Sigmoid colon (tissue), 7 donors: Measurements from ENCODE around the gene IREB2. TPM values are rescaled to one million over a fixed set of nuclear protein-coding genes. Genes with fewer than 3 reads are reported as not detected.

Experiments
- DNase-seq: peaks from one replicate; pipeline ENCODE4 v3.0.0-alpha.2; 2019
- H3K27ac ChIP-seq, 4 donors: fragments of 200-600 bp; sonication (generic); one replicate each; pipeline ENCODE4 v1.5.1; 2016 to 2019; ENCODE audit warnings: mild to moderate bottlenecking in 1 of 4
- H3K27me3 ChIP-seq, 3 donors: fragments of 200-600 bp; sonication (generic); one replicate each; pipeline ENCODE4 v1.5.1; 2019; ENCODE audit warnings: mild to moderate bottlenecking in 1 of 3
- H3K36me3 ChIP-seq, 4 donors: fragments of 200-600 bp; sonication (generic); one replicate each; pipeline ENCODE4 v1.5.1; 2016 to 2019
- H3K4me1 ChIP-seq, 4 donors: fragments of 200-600 bp; sonication (generic); one replicate each; pipeline ENCODE4 v1.5.1; 2017 to 2019
- H3K4me3 ChIP-seq, 4 donors: fragments of 200-600 bp; sonication (generic); one replicate each; pipeline ENCODE4 v1.5.1; 2017 to 2019; ENCODE audit warnings: mild to moderate bottlenecking in 2 of 4, moderate library complexity in 1 of 4
- H3K9me3 ChIP-seq, 4 donors: fragments of 200-600 bp in 3 of 4; sonication (generic) in 3 of 4; one replicate each; pipeline versions ENCODE4 v1.5.1 to v1.6.1; 2013 to 2019
- CTCF ChIP-seq, 4 experiments: fragments of 450-650 bp in 3 of 4; fragments of 200-600 bp in 1 of 4; IDR thresholded peaks; one replicate each; pipeline ENCODE4 v1.5.1; 2016 to 2019; ENCODE audit warnings: antibody characterized with exemption in 4 of 4, mild to moderate bottlenecking in 3 of 4, moderate library complexity in 2 of 4
- EP300 ChIP-seq, 4 donors: sonication (generic); formaldehyde crosslinking; IDR thresholded peaks; one replicate each; pipeline ENCODE4 v1.6.1; 2017; ENCODE audit warnings: antibody characterized with exemption in 4 of 4
- POLR2A ChIP-seq, 2 donors: fragments of 450-650 bp; IDR thresholded peaks; one replicate each; pipeline ENCODE4 v1.6.1; 2016; ENCODE audit warnings: antibody characterized with exemption in 2 of 2, mild to moderate bottlenecking in 2 of 2, moderate library complexity in 2 of 2
- POLR2AphosphoS5 ChIP-seq, 4 donors: sonication (generic); formaldehyde crosslinking; IDR thresholded peaks; one replicate each; pipeline ENCODE4 v1.6.1; 2017; ENCODE audit warnings: antibody characterized with exemption in 4 of 4
- WGBS, 2 donors: extraction: QIAGEN DNeasy Blood & Tissue Kit; methylation state at CpG; one replicate each; pipeline ENCODE4 v1.1.7; 2013; 5-methylcytosine and 5-hydroxymethylcytosine counted together
- intact Hi-C: fragments of 100-400 bp; cut with DNase I; formaldehyde crosslinking; loops from one replicate; pipeline ENCODE4 v1.15.1; 2023
- polyA plus RNA-seq, 3 donors: library from polyadenylated mRNA; stranded (reverse); fragments of 200-250 nt; gene quantifications; one replicate each; pipeline ENCODE4 v1.2.3, GENCODE V29; 2013
- total RNA-seq, 4 donors: library from RNA; depleted of rRNA; stranded (reverse); fragments of >200 nt; gene quantifications; one replicate each; pipeline ENCODE4 v1.1.0, GENCODE V29; 2016
- donor health status: healthy with polysubstance abuse.
- donor health status: Bipolar disorder and iron deficiency.
- donor health status: healthy.

IREB2 gene
- total and polyA plus RNA-seq, 7 donors: 12.6 to 42.1 (median 28.4) TPM

GRCh38 chr15:78541744-78542034, 103.7 kb downstream of the IREB2 start:
- no peak for DNase-seq
- peaks cover 0 to 29% (median 16%) of the 10 kb centered on the region in 4 donors for H3K4me1 ChIP-seq
- no peaks in the 10 kb centered on the region for H3K9me3 ChIP-seq
- WGBS, 2 donors: 13 to 38% methylated on average over 1 of the region's 1 CpG
- peak overlapping the region; percentile 73 to 88 (median 78) for H3K4me3 ChIP-seq
- H3K27ac ChIP-seq: peak overlapping the region in 3 of 4 donors; percentile 94 to 97 (median 96)
- intact Hi-C loops: loop anchor here (2.0 kb wide), 2 partner anchors 23 to 35 kb away; partner anchors contain the start of genes CHRNA5 and HYKK
- H3K36me3 ChIP-seq: peaks cover 13 to 48% (median 25%) of the 10 kb centered on the region in 4 donors
- no peaks in the 10 kb centered on the region for H3K27me3 ChIP-seq
- TF ChIP-seq EP300 (IDR thresholded peaks at IDR 0.05): no peak
- no peak for TF ChIP-seq CTCF (IDR thresholded peaks at IDR 0.05)
- TF ChIP-seq POLR2A (IDR thresholded peaks at IDR 0.05): no peak
- TF ChIP-seq POLR2AphosphoS5 (IDR thresholded peaks at IDR 0.05): no peak

DNA sequence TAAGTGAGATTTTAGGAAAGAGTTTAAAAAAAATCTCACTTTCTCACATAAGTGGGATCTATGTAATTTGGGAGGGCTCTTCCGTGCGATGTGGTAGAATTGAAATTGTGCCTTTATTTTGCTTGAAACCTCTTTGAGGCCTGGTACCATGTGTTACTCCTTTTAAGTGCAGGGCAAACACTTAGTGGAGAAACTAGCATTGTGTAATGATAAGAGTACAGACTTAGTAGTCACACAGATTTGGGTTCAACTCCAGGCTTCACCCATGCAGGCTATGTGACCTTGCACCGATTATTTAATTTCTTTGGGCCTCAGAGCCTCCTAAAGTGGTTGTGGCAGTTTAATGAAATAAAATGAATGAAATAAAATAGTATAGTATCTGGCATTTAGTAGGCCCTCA, 104.6 kb downstream of the IREB2 start:
- Histone ChIP-seq H3K36me3 (peaks cover 13 to 57% (median 35%) of the 10 kb centered on the region in 4 donors), H3K4me3 (no peak overlapping the region), H3K27me3 (no peaks in the 10 kb centered on the region), H3K9me3 (no peaks in the 10 kb centered on the region), H3K27ac (no peak overlapping the region), H3K4me1 (peaks cover 0 to 29% (median 16%) of the 10 kb centered on the region in 4 donors)
- 94 to 95% methylated on average over 3 of the region's 3 CpGs for WGBS, 2 donors
- no peak for TF ChIP-seq POLR2AphosphoS5 (IDR thresholded peaks at IDR 0.05)
- no peak for TF ChIP-seq POLR2A (IDR thresholded peaks at IDR 0.05)
- TF ChIP-seq CTCF (IDR thresholded peaks at IDR 0.05): no peak
- no peak for TF ChIP-seq EP300 (IDR thresholded peaks at IDR 0.05)
- no peak for DNase-seq
- intact Hi-C loops: no loop called here

GRCh38 chr15:78550194-78550593, 112.2 kb downstream of the IREB2 start:
- Histone ChIP-seq H3K9me3 (no peaks in the 10 kb centered on the region), H3K36me3 (peaks cover 20 to 61% (median 51%) of the 10 kb centered on the region in 4 donors), H3K27ac (no peak overlapping the region), H3K4me1 (no peaks in the 10 kb centered on the region), H3K4me3 (no peak overlapping the region), H3K27me3 (no peaks in the 10 kb centered on the region)
- DNase-seq: no peak
- intact Hi-C loops: no loop called here
- 85 to 89% methylated on average over 6 of the region's 6 CpGs for WGBS, 2 donors
- TF ChIP-seq POLR2A (IDR thresholded peaks at IDR 0.05): no peak
- no peak for TF ChIP-seq POLR2AphosphoS5 (IDR thresholded peaks at IDR 0.05)

DNA sequence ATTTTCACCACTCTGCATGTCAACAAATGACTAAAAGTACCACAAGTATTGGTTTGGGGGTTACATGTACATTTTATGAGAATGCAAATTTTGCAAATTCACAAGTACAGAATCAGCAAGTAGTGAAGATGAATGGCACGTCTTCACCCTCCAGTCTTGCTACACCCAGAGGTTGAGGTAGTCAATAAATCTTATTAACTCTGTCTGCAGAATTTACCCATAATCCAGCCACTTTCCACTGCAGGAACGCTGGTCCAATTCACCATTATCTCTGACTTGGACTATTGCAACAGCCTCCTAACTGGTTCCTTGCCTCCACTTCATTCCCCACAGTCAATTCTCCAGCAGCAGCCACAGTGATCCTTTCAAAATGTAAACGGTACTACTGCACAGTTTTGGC, 112.8 kb downstream of the IREB2 start:
- H3K27ac ChIP-seq: no peak overlapping the region
- no peak for DNase-seq
- no peaks in the 10 kb centered on the region for H3K27me3 ChIP-seq
- no peaks in the 10 kb centered on the region for H3K9me3 ChIP-seq
- TF ChIP-seq CTCF (IDR thresholded peaks at IDR 0.05): no peak
- TF ChIP-seq POLR2A (IDR thresholded peaks at IDR 0.05): no peak
- no peak for TF ChIP-seq EP300 (IDR thresholded peaks at IDR 0.05)
- no peak for TF ChIP-seq POLR2AphosphoS5 (IDR thresholded peaks at IDR 0.05)
- H3K4me3 ChIP-seq: no peak overlapping the region
- H3K36me3 ChIP-seq: peaks cover 13 to 55% (median 45%) of the 10 kb centered on the region in 4 donors
- no peaks in the 10 kb centered on the region for H3K4me1 ChIP-seq
- intact Hi-C loops: no loop called here
- WGBS, 2 donors: 63 to 78% methylated on average over 3 of the region's 3 CpGs

Other genes with a start within 250 kb of the IREB2 start
- gene ACSBG1, start 203.7 kb upstream of the IREB2 start, total RNA-seq: 1 to 10 TPM; 1.3 to 3.9 (median 2.2) TPM
- under 1 TPM; 0.23 to 0.60 (median 0.51) TPM for gene ACSBG1, start 203.7 kb upstream of the IREB2 start, polyA plus RNA-seq
- 10 to 100 TPM in 3 of 4 donors, 1 to 10 TPM in 1; 7.4 to 17.8 (median 11.4) TPM for gene DNAJA4, start 173.7 kb upstream of the IREB2 start, total RNA-seq
- 10 to 100 TPM; 16.8 to 26.1 (median 21.8) TPM for gene DNAJA4, start 173.7 kb upstream of the IREB2 start, polyA plus RNA-seq
- gene SKIC8, start 138.6 kb upstream of the IREB2 start, total RNA-seq: 10 to 100 TPM; 43.2 to 58.2 (median 52.0) TPM
- gene SKIC8, start 138.6 kb upstream of the IREB2 start, polyA plus RNA-seq: 10 to 100 TPM; 50.4 to 81.1 (median 63.3) TPM
- 1 to 10 TPM; 2.1 to 8.2 (median 5.3) TPM for gene CRABP1, start 97.9 kb upstream of the IREB2 start, total RNA-seq
- 1 to 10 TPM in 1 of 3 donors, not detected in 2; 3.3 TPM for gene CRABP1, start 97.9 kb upstream of the IREB2 start, polyA plus RNA-seq
- 10 to 100 TPM in 3 of 4 donors, 1 to 10 TPM in 1; 9.1 to 17.8 (median 15.0) TPM for gene HYKK, start 69.4 kb downstream of the IREB2 start, total RNA-seq
- 1 to 10 TPM; 4.0 to 7.2 (median 4.9) TPM for gene HYKK, start 69.4 kb downstream of the IREB2 start, polyA plus RNA-seq
- gene PSMA4, start 102.2 kb downstream of the IREB2 start, total RNA-seq: 100 to 1,000 TPM in 3 of 4 donors, 10 to 100 TPM in 1; 90.8 to 173 (median 157) TPM
- 100 to 1,000 TPM; 249 to 390 (median 269) TPM for gene PSMA4, start 102.2 kb downstream of the IREB2 start, polyA plus RNA-seq
- gene CHRNA5, start 127.3 kb downstream of the IREB2 start, total RNA-seq: 1 to 10 TPM; 1.2 to 3.0 (median 1.7) TPM
- 1 to 10 TPM in 2 of 3 donors, under 1 TPM in 1; 0.92 to 3.8 (median 1.8) TPM for gene CHRNA5, start 127.3 kb downstream of the IREB2 start, polyA plus RNA-seq
- 10 to 100 TPM in 3 of 4 donors, 1 to 10 TPM in 1; 5.4 to 13.8 (median 10.7) TPM for gene CHRNA3, start 182.8 kb downstream of the IREB2 start, total RNA-seq
- gene CHRNA3, start 182.8 kb downstream of the IREB2 start, polyA plus RNA-seq: 1 to 10 TPM in 1 of 3 donors, under 1 TPM in 2; 0.23 to 6.9 (median 0.60) TPM
- gene CHRNB4, start 203.0 kb downstream of the IREB2 start, total RNA-seq: 1 to 10 TPM in 3 of 4 donors, under 1 TPM in 1; 0.33 to 2.5 (median 1.4) TPM
- gene CHRNB4, start 203.0 kb downstream of the IREB2 start, polyA plus RNA-seq: 1 to 10 TPM in 1 of 3 donors, not detected in 2; 1.1 TPM